Ovary (tissue), 9 donors: ENCODE results near the gene P3H4. TPM values are rescaled to one million over a fixed set of nuclear protein-coding genes. Genes with fewer than 3 reads are reported as not detected.
"Not testable (repeated sequence)": the region's sequence is repeated elsewhere in the genome, so short reads cannot be mapped to it uniquely, and the experiment has no call there.

Source experiments
- DNase-seq, 5 donors: peaks; one replicate each; pipeline ENCODE4 v3.0.0-alpha.2; 2019 to 2020
- H3K27ac ChIP-seq, 2 donors: fragments of 200-600 bp; one replicate each; pipeline versions ENCODE4 v1.5.1 to v1.8.0; 2019 to 2022
- H3K27me3 ChIP-seq: fragments of 200-600 bp; one replicate; pipeline ENCODE4 v1.8.0; 2022
- H3K36me3 ChIP-seq: fragments of 200-600 bp; sonication (generic); one replicate; pipeline ENCODE4 v1.5.1; 2019
- H3K4me1 ChIP-seq: one replicate; pipeline ENCODE4 v1.8.1; 2013; ENCODE audit warnings: mild to moderate bottlenecking, moderate library complexity; ENCODE audit not compliant: insufficient read depth
- H3K4me3 ChIP-seq: fragments of 200-600 bp; sonication (generic); one replicate; pipeline ENCODE4 v1.5.1; 2017
- H3K9me3 ChIP-seq, 2 donors: fragments of 200-600 bp in 1 of 2; sonication (generic) in 1 of 2; one replicate each; pipeline versions ENCODE4 v1.5.1 to v1.8.1; 2013 to 2019; ENCODE audit warnings: mild to moderate bottlenecking in 1 of 2, moderate library complexity in 1 of 2
- CTCF ChIP-seq, 3 donors: fragments of 450-650 bp in 2 of 3; fragments of 200-600 bp in 1 of 3; IDR thresholded peaks; one replicate each; pipeline versions ENCODE4 v1.5.1 to v1.8.0; 2016 to 2022; ENCODE audit warnings: antibody characterized with exemption in 3 of 3, mild to moderate bottlenecking in 1 of 3
- EP300 ChIP-seq: sonication (generic); formaldehyde crosslinking; IDR thresholded peaks from one replicate; pipeline ENCODE4 v1.6.1; 2017; ENCODE audit warnings: antibody characterized with exemption
- POLR2A ChIP-seq: fragments of 450-650 bp; IDR thresholded peaks from one replicate; pipeline ENCODE4 v1.6.1; 2017; ENCODE audit warnings: antibody characterized with exemption, mild to moderate bottlenecking, moderate library complexity
- WGBS, 3 donors: extraction: QIAGEN DNeasy Blood & Tissue Kit in 1 of 3; methylation state at CpG; one replicate each; pipeline versions ENCODE4 v1.1.5 to v1.1.7; 2013 to 2017; 5-methylcytosine and 5-hydroxymethylcytosine counted together
- intact Hi-C, 4 donors: fragments of 100-400 bp; cut with DNase I; formaldehyde crosslinking; loops; one replicate each; pipeline versions ENCODE4 v1.11.0 to v1.15.1; 2022 to 2023
- polyA plus RNA-seq, 2 donors: library from polyadenylated mRNA; stranded (reverse); fragments of 200-250 nt in 1 of 2; fragments of 350-450 nt in 1 of 2; fragmentation: Illumina TruSeq in 1 of 2; extraction: RNeasy Lipid Tissue Mini Kit (QIAGEN cat#74804) in 1 of 2; gene quantifications; one replicate each; pipeline ENCODE4 v1.2.3, GENCODE V29; 2013 to 2014
- total RNA-seq, 7 donors: library from RNA; depleted of rRNA in 2 of 7; stranded (reverse); fragments of >200 nt in 2 of 7; fragmentation: NEBNext Ultra II Directional in 3 of 7; extraction: Animal tissue kit (Norgen Biotek cat#: 25700) in 3 of 7; gene quantifications; one replicate each; pipeline versions ENCODE4 v1.1.0 to v1.2.4, GENCODE V29; 2016 to 2023
- donor health status: DM: no; HTN: no; CAD: no; lungs with moderate emphysema.
- donor health status: DM: no; HTN: no; CAD: no.
- donor health status: Bipolar disorder and iron deficiency.
- donor health status: DM: yes; HTN: yes; CAD: no.
- donor health status: DM: no; HTN: no; CAD: no.
- donor health status: DM: yes; HTN: yes; CAD: no.

P3H4 gene
- total and polyA plus RNA-seq, 9 donors: 7.7 to 22.1 (median 15.1) TPM

GRCh38 chr17:41836550-41837196 lies 24.9 kb upstream of the P3H4 start:
- Histone ChIP-seq H3K4me3 (peak overlapping the region; percentile 78), H3K9me3 (no peaks in the 10 kb centered on the region), H3K36me3 (no peaks in the 10 kb centered on the region), H3K27ac (no peak overlapping the region), H3K4me1 (peaks cover 4% of the 10 kb centered on the region), H3K27me3 (no peaks in the 10 kb centered on the region)
- intact Hi-C loops: no loop called here
- no peak for TF ChIP-seq POLR2A
- TF ChIP-seq CTCF (IDR thresholded peaks at IDR 0.05): no peak
- TF ChIP-seq EP300: no peak
- WGBS, 3 donors: 33 to 39% (median 37%) methylated on average over 21 of the region's 21 CpGs
- peak in 2 of 5 donors; percentile 6 to 32 for DNase-seq

- WGBS, 3 donors: 0 to 1% (median 1%) methylated on average over 36 to 72 of the region's 72 CpGs
- peak; percentile 32 for TF ChIP-seq POLR2A
- no peak for TF ChIP-seq CTCF (IDR thresholded peaks at IDR 0.05)
- TF ChIP-seq EP300: no peak
- intact Hi-C loops: no loop called here
- DNase-seq: peak; percentile 64 to 76 (median 69)
- Histone ChIP-seq H3K4me1 (peaks cover 4% of the 10 kb centered on the region), H3K4me3 (peak within 1 kb of the TSS; percentile 78), H3K27ac (peak within 1 kb of the TSS; percentile 83 to 91), H3K36me3 (no peaks in the 10 kb centered on the region), H3K27me3 (no peaks in the 10 kb centered on the region), H3K9me3 (no peaks in the 10 kb centered on the region)
Measured at GRCh38 chr17:41835800-41836549, 24.2 kb upstream of the P3H4 start, which contains the start of gene NT5C3B. NT5C3B (minus strand) TSS chr17:41836232; CDS start chr17:41836193, 39 bp downstream.

- intact Hi-C loops: no loop called here
- Histone ChIP-seq H3K36me3 (no peaks in the 10 kb centered on the region), H3K9me3 (no peaks in the 10 kb centered on the region), H3K27me3 (no peaks in the 10 kb centered on the region), H3K4me1 (peaks cover 4% of the 10 kb centered on the region), H3K27ac (peak overlapping the region; percentile 83 to 91), H3K4me3 (peak overlapping the region; percentile 78)
- WGBS, 3 donors: 16 to 17% (median 16%) methylated on average over 12 to 13 of the region's 13 CpGs
- DNase-seq: peak in 1 of 5 donors; percentile 0
- TF ChIP-seq POLR2A: no peak
- TF ChIP-seq EP300: no peak
- TF ChIP-seq CTCF (IDR thresholded peaks at IDR 0.05): no peak
Measured at GRCh38 chr17:41835214-41835799, 23.6 kb upstream of the P3H4 start.

GRCh38 chr17:41829961-41830360 lies 18.2 kb upstream of the P3H4 start:
- H3K27me3 ChIP-seq, H3K27ac ChIP-seq, H3K4me3 ChIP-seq, H3K4me1 ChIP-seq, intact Hi-C loops, H3K36me3 ChIP-seq, H3K9me3 ChIP-seq: not testable (repeated sequence)
- WGBS, 3 donors: 76 to 83% (median 80%) methylated on average over 10 of the region's 10 CpGs
- peak in 2 of 5 donors; percentile 3 to 23 for DNase-seq
